ENCODE measurements around the gene THAP10. TPM values are rescaled to one million over a fixed set of nuclear protein-coding genes. Genes with fewer than 3 reads are reported as not detected.

THAP10 gene
- polyA plus RNA-seq, 3 donors = 0.74 to 1.5 (median 1.1) TPM

- H3K27ac ChIP-seq (ENCODE audit: low read depth, low read length) = no peak overlapping the region
- WGBS, 3 donors = 94 to 95% (median 94%) methylated on average over 17 to 20 of the region's 20 CpGs
Observed at GRCh38 chr15:70832176-70832575, 60.1 kb downstream of the THAP10 start.

Other genes starting within 250 kb of the THAP10 start
- 10 to 100 TPM; 11.6 to 49.6 (median 19.0) TPM for gene UACA, start 128.9 kb downstream of the THAP10 start, polyA plus RNA-seq
- gene LARP6, start 38.3 kb downstream of the THAP10 start, polyA plus RNA-seq = 100 to 1,000 TPM in 1 of 3 donors, 10 to 100 TPM in 1, 1 to 10 TPM in 1; 6.6 to 116 (median 67.3) TPM
- gene LRRC49, start 393 bp upstream of the THAP10 start, polyA plus RNA-seq = 1 to 10 TPM in 2 of 3 donors, under 1 TPM in 1; 0.90 to 6.9 (median 2.1) TPM
- gene THSD4, start 223.0 kb upstream of the THAP10 start, polyA plus RNA-seq = 1 to 10 TPM; 1.6 to 3.1 (median 2.4) TPM